ENCODE data around the gene SEC22B.
"Not testable (repeated sequence)": the region's sequence is repeated elsewhere in the genome, so short reads cannot be mapped to it uniquely, and the experiment has no call there.

SEC22B gene

DNA sequence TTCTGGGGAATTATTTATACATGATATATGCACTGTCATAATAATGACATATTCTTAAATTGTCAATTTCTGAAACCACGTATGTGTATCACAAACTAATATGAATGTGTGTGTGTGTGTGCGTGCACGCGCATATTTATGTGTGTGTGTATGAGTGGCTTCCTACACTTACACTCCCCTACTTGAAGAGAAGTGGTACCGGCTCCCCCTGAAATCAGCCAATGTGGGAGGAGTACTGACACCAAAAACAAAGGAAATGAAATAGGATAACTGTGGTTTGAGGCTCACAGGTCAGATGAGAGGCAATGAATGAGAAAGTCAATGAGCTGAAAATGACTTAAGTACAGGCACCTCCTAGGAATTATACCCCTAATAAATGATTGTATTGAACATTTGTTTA, 64.1 kb downstream of the SEC22B start:
- not testable (repeated sequence) for DNase-seq

GRCh38 chr1:120111771-120112170, 64.5 kb downstream of the SEC22B start:
- DNase-seq, result not testable (repeated sequence)

GRCh38 chr1:120111008-120111407, 65.3 kb downstream of the SEC22B start:
- DNase-seq, result not testable (repeated sequence)

DNA sequence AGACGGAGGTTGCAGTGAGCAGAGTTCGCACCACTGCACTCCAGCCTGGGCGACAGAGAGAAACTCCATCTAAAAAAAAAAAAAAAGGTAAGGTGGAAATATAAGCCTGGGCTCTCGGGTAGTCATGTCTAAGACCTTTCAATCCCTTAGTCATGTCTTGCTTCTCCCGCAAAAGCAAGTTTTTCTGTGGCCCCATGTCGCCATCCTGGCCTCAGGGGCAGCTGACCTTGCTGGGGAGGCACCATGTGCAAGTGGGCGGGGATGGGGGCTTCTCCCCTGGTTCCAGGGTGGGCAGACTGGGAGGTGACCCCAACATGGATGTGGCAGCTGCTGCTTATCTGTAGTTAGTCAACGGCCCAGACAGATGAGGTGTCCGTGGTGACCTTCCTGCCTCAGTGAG, 66.7 kb downstream of the SEC22B start:
- DNase-seq, result not testable (repeated sequence)

- not testable (repeated sequence) for DNase-seq
Measured at GRCh38 chr1:120109180-120109579, 67.1 kb downstream of the SEC22B start.

GRCh38 chr1:120105288-120105687, 71.0 kb downstream of the SEC22B start:
- peak; percentile 11 for DNase-seq

DNA sequence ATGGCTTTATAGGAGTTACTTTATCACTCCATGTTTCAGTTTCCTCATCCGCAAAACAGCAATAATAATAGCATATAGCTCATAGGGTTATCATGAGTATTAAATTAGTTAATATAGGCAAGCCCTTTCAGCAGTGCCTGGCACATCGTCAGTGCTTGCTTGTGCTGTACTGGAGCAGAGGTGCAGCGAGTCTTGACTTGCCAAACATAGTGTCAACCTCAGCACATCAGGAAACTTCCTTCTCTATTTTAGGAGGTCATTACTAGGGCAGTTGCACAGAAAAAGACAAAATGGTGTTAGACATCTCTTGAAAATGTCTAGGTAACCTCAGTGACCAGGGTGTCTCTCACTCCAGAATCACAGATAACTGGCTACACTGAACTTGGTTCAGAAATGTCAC, 72.6 kb downstream of the SEC22B start:
- not testable (repeated sequence) for DNase-seq

GRCh38 chr1:120101593-120101992, 74.7 kb downstream of the SEC22B start:
- not testable (repeated sequence) for DNase-seq

Data from activated CD4-positive, alpha-beta T cell treated with anti-CD3 and anti-CD28 coated beads, Interleukin-10, Interleukin-2, amounts not matched to agents 100 ng/mL and 50 ng/mL, durations not matched to agents 16 hours and 8 hours (primary cell).